Measurements from ENCODE around the gene ALDOB.
A peak's percentile ranks its signal among the peaks of the same experiment; 100 is the strongest.

The ALDOB gene

GRCh38 chr9:101435601-101436079 is at the start of gene ALDOB:
Gene ALDOB, minus strand, starts transcription at chr9:101435774. Its CDS starts 4,887 bp downstream, at chr9:101430887.
- Histone ChIP-seq H3K27ac (ENCODE audit: low read length) (peak within 1 kb of the TSS; percentile 72), H3K27me3 (ENCODE audit: low read depth, low read length) (no peaks in the 10 kb centered on the region), H3K9me3 (ENCODE audit: control insufficient read depth in 1 of 2, low read length in 2 of 2) (no peaks in the 10 kb centered on the region), H3K4me1 (ENCODE audit: control insufficient read depth in 1 of 2, insufficient read depth in 2 of 2, low read length in 2 of 2) (no peaks in the 10 kb centered on the region), H3K36me3 (ENCODE audit: control insufficient read depth in 1 of 2, insufficient read depth in 2 of 2, low read length in 2 of 2) (no peaks in the 10 kb centered on the region), H3K4me3 (ENCODE audit: low read depth in 1 of 2, low read length in 2 of 2) (peak within 1 kb of the TSS in 1 of 2 donors; percentile 48)

GRCh38 chr9:101484046-101484445 is 48.5 kb upstream of the ALDOB start:
- Histone ChIP-seq H3K4me1 (ENCODE audit: control insufficient read depth in 1 of 2, insufficient read depth in 2 of 2, low read length in 2 of 2) (peaks cover 0 to 18% of the 10 kb centered on the region in 2 donors), H3K4me3 (ENCODE audit: low read depth in 1 of 2, low read length in 2 of 2) (no peak overlapping the region), H3K9me3 (ENCODE audit: control insufficient read depth in 1 of 2, low read length in 2 of 2) (no peaks in the 10 kb centered on the region), H3K36me3 (ENCODE audit: control insufficient read depth in 1 of 2, insufficient read depth in 2 of 2, low read length in 2 of 2) (no peaks in the 10 kb centered on the region), H3K27me3 (ENCODE audit: low read depth, low read length) (no peaks in the 10 kb centered on the region), H3K27ac (ENCODE audit: low read length) (no peak overlapping the region)

GRCh38 chr9:101481261-101481660 is 45.7 kb upstream of the ALDOB start:
- Histone ChIP-seq H3K27me3 (ENCODE audit: low read depth, low read length) (no peaks in the 10 kb centered on the region), H3K36me3 (ENCODE audit: control insufficient read depth in 1 of 2, insufficient read depth in 2 of 2, low read length in 2 of 2) (peaks cover 0 to 3% of the 10 kb centered on the region in 2 donors), H3K9me3 (ENCODE audit: control insufficient read depth in 1 of 2, low read length in 2 of 2) (no peaks in the 10 kb centered on the region), H3K27ac (ENCODE audit: low read length) (peak overlapping the region; percentile 21), H3K4me1 (ENCODE audit: control insufficient read depth in 1 of 2, insufficient read depth in 2 of 2, low read length in 2 of 2) (peaks cover 0 to 10% of the 10 kb centered on the region in 2 donors), H3K4me3 (ENCODE audit: low read depth in 1 of 2, low read length in 2 of 2) (no peak overlapping the region)

DNA sequence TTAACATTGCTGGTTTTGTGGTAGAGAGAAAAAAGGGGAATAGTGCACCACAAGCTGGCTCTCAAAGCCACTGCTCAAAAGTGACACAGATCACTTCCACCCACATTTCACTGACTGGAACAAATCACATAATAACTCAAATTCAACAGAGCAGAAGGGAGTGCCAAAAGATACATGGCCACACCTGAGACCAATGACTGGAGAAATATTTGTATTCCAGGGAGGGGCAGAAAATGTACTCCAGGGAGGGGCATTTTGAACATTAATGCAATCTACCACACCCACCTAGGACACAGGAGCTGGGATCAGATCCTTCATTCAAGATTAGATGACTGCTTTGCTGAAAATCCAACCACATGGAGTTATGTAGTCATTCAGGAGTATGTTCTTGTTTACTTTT is 44.8 kb upstream of the ALDOB start:
- Histone ChIP-seq H3K4me1 (ENCODE audit: control insufficient read depth in 1 of 2, insufficient read depth in 2 of 2, low read length in 2 of 2) (peaks cover 0 to 5% of the 10 kb centered on the region in 2 donors), H3K27me3 (ENCODE audit: low read depth, low read length) (no peaks in the 10 kb centered on the region), H3K27ac (ENCODE audit: low read length) (peak overlapping the region; percentile 83), H3K36me3 (ENCODE audit: control insufficient read depth in 1 of 2, insufficient read depth in 2 of 2, low read length in 2 of 2) (peaks cover 0 to 3% of the 10 kb centered on the region in 2 donors), H3K4me3 (ENCODE audit: low read depth in 1 of 2, low read length in 2 of 2) (no peak overlapping the region), H3K9me3 (ENCODE audit: control insufficient read depth in 1 of 2, low read length in 2 of 2) (no peaks in the 10 kb centered on the region)

- Histone ChIP-seq H3K4me1 (ENCODE audit: control insufficient read depth in 1 of 2, insufficient read depth in 2 of 2, low read length in 2 of 2) (peaks cover 0 to 5% of the 10 kb centered on the region in 2 donors), H3K27ac (ENCODE audit: low read length) (peak overlapping the region; percentile 83)
Measured at GRCh38 chr9:101479338-101480030, 43.9 kb upstream of the ALDOB start.

DNA sequence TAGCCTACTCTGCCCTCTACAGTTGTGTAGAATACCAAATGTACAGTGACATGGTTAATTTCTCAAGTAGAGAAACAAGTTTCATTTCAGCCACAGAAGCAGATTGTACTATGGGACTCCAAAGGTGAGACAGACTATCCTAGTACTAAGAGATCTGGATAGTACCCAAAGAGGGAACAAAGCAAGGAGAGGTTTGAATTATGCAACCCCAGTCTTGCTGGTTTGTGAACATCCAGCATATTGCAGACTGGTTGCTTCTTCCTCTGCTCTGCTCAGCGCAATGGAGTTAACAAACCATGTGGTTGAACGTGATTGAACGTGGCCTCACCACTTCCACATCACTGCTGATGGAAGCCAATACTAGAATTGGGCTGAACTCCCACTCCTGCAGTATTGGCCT is 43.3 kb upstream of the ALDOB start:
- no peak overlapping the region for H3K4me3 ChIP-seq (ENCODE audit: low read depth in 1 of 2, low read length in 2 of 2)
- H3K9me3 ChIP-seq (ENCODE audit: control insufficient read depth in 1 of 2, low read length in 2 of 2), result no peaks in the 10 kb centered on the region
- H3K27me3 ChIP-seq (ENCODE audit: low read depth, low read length), result no peaks in the 10 kb centered on the region
- peaks cover 3% of the 10 kb centered on the region in 2 donors for H3K36me3 ChIP-seq (ENCODE audit: control insufficient read depth in 1 of 2, insufficient read depth in 2 of 2, low read length in 2 of 2)
- H3K4me1 ChIP-seq (ENCODE audit: control insufficient read depth in 1 of 2, insufficient read depth in 2 of 2, low read length in 2 of 2), result peaks cover 0 to 5% of the 10 kb centered on the region in 2 donors
- no peak overlapping the region for H3K27ac ChIP-seq (ENCODE audit: low read length)

More at GRCh38 chr9:101479338-101480030, 43.9 kb upstream of the ALDOB start:
- H3K27me3 ChIP-seq (ENCODE audit: low read depth, low read length), result no peaks in the 10 kb centered on the region
- no peaks in the 10 kb centered on the region for H3K9me3 ChIP-seq (ENCODE audit: control insufficient read depth in 1 of 2, low read length in 2 of 2)
- no peak overlapping the region for H3K4me3 ChIP-seq (ENCODE audit: low read depth in 1 of 2, low read length in 2 of 2)
- H3K36me3 ChIP-seq (ENCODE audit: control insufficient read depth in 1 of 2, insufficient read depth in 2 of 2, low read length in 2 of 2), result peaks cover under 1 to 3% of the 10 kb centered on the region in 2 donors

GRCh38 chr9:101478444-101478843 is 42.9 kb upstream of the ALDOB start:
- no peak overlapping the region for H3K4me3 ChIP-seq (ENCODE audit: low read depth in 1 of 2, low read length in 2 of 2)
- no peaks in the 10 kb centered on the region for H3K27me3 ChIP-seq (ENCODE audit: low read depth, low read length)
- H3K36me3 ChIP-seq (ENCODE audit: control insufficient read depth in 1 of 2, insufficient read depth in 2 of 2, low read length in 2 of 2), result peaks cover 3% of the 10 kb centered on the region in 2 donors
- H3K27ac ChIP-seq (ENCODE audit: low read length), result no peak overlapping the region
- H3K9me3 ChIP-seq (ENCODE audit: control insufficient read depth in 1 of 2, low read length in 2 of 2), result no peaks in the 10 kb centered on the region
- peaks cover 0 to 5% of the 10 kb centered on the region in 2 donors for H3K4me1 ChIP-seq (ENCODE audit: control insufficient read depth in 1 of 2, insufficient read depth in 2 of 2, low read length in 2 of 2)

- Histone ChIP-seq H3K9me3 (ENCODE audit: control insufficient read depth in 1 of 2, low read length in 2 of 2) (no peaks in the 10 kb centered on the region), H3K27me3 (ENCODE audit: low read depth, low read length) (no peaks in the 10 kb centered on the region), H3K36me3 (ENCODE audit: control insufficient read depth in 1 of 2, insufficient read depth in 2 of 2, low read length in 2 of 2) (peaks cover 3% of the 10 kb centered on the region in 2 donors), H3K27ac (ENCODE audit: low read length) (no peak overlapping the region), H3K4me3 (ENCODE audit: low read depth in 1 of 2, low read length in 2 of 2) (no peak overlapping the region), H3K4me1 (ENCODE audit: control insufficient read depth in 1 of 2, insufficient read depth in 2 of 2, low read length in 2 of 2) (peaks cover 0 to 3% of the 10 kb centered on the region in 2 donors)
Measured at GRCh38 chr9:101477736-101478135, 42.2 kb upstream of the ALDOB start.

- no peak overlapping the region for H3K4me3 ChIP-seq (ENCODE audit: low read depth in 1 of 2, low read length in 2 of 2)
- H3K36me3 ChIP-seq (ENCODE audit: control insufficient read depth in 1 of 2, insufficient read depth in 2 of 2, low read length in 2 of 2), result peaks cover 3% of the 10 kb centered on the region in 2 donors
- H3K27ac ChIP-seq (ENCODE audit: low read length), result no peak overlapping the region
- no peaks in the 10 kb centered on the region for H3K4me1 ChIP-seq (ENCODE audit: control insufficient read depth in 1 of 2, insufficient read depth in 2 of 2, low read length in 2 of 2)
- no peaks in the 10 kb centered on the region for H3K9me3 ChIP-seq (ENCODE audit: control insufficient read depth in 1 of 2, low read length in 2 of 2)
- H3K27me3 ChIP-seq (ENCODE audit: low read depth, low read length), result no peaks in the 10 kb centered on the region
Measured at GRCh38 chr9:101477214-101477613, 41.6 kb upstream of the ALDOB start.

- H3K36me3 ChIP-seq (ENCODE audit: control insufficient read depth in 1 of 2, insufficient read depth in 2 of 2, low read length in 2 of 2), result peaks cover 3% of the 10 kb centered on the region in 2 donors
- no peaks in the 10 kb centered on the region for H3K9me3 ChIP-seq (ENCODE audit: control insufficient read depth in 1 of 2, low read length in 2 of 2)
- no peaks in the 10 kb centered on the region for H3K27me3 ChIP-seq (ENCODE audit: low read depth, low read length)
- no peak overlapping the region for H3K4me3 ChIP-seq (ENCODE audit: low read depth in 1 of 2, low read length in 2 of 2)
- H3K27ac ChIP-seq (ENCODE audit: low read length), result no peak overlapping the region
- H3K4me1 ChIP-seq (ENCODE audit: control insufficient read depth in 1 of 2, insufficient read depth in 2 of 2, low read length in 2 of 2), result no peaks in the 10 kb centered on the region
Measured at GRCh38 chr9:101476576-101477208, 41.1 kb upstream of the ALDOB start.

GRCh38 chr9:101472891-101473290 is 37.3 kb upstream of the ALDOB start:
- H3K4me1 ChIP-seq (ENCODE audit: control insufficient read depth in 1 of 2, insufficient read depth in 2 of 2, low read length in 2 of 2), result no peaks in the 10 kb centered on the region
- no peaks in the 10 kb centered on the region for H3K27me3 ChIP-seq (ENCODE audit: low read depth, low read length)
- peaks cover 3% of the 10 kb centered on the region in 2 donors for H3K36me3 ChIP-seq (ENCODE audit: control insufficient read depth in 1 of 2, insufficient read depth in 2 of 2, low read length in 2 of 2)
- H3K9me3 ChIP-seq (ENCODE audit: control insufficient read depth in 1 of 2, low read length in 2 of 2), result no peaks in the 10 kb centered on the region
- H3K27ac ChIP-seq (ENCODE audit: low read length), result no peak overlapping the region
- H3K4me3 ChIP-seq (ENCODE audit: low read depth in 1 of 2, low read length in 2 of 2), result no peak overlapping the region
